Heart left ventricle (tissue), 16 donors: ENCODE results near the gene NKX2-1. TPM values are rescaled to one million over a fixed set of nuclear protein-coding genes. Genes with fewer than 3 reads are reported as not detected.
A peak's percentile ranks its signal among the peaks of the same experiment; 100 is the strongest.

Source experiments
- ATAC-seq, 4 donors: fragments of 200-7000 bp; cut with Tn5 transposase; one replicate each; pipeline ENCODE4 v1.9.1; 2020 to 2022; ENCODE audit warnings: moderate library complexity in 4 of 4, mild to moderate bottlenecking in 3 of 4, moderate number of reproducible peaks in 1 of 4
- DNase-seq, 5 donors: peaks; one replicate each; pipeline ENCODE4 v3.0.0-alpha.2; 2020
- H3K27ac ChIP-seq, 12 donors: fragments of 200-600 bp; sonication (generic) in 4 of 12; one replicate each; pipeline versions ENCODE4 v1.5.0 to v1.8.0; 2016 to 2022; ENCODE audit warnings: mild to moderate bottlenecking in 2 of 12
- H3K27me3 ChIP-seq, 9 donors: fragments of 200-600 bp; sonication (generic) in 2 of 9; one replicate each; pipeline versions ENCODE4 v1.5.1 to v1.8.0; 2016 to 2022; ENCODE audit warnings: mild to moderate bottlenecking in 3 of 9
- H3K36me3 ChIP-seq, 9 donors: fragments of 200-600 bp; sonication (generic) in 2 of 9; one replicate each; pipeline versions ENCODE4 v1.5.0 to v1.8.0; 2018 to 2022; ENCODE audit warnings: mild to moderate bottlenecking in 2 of 9
- H3K4me1 ChIP-seq, 12 donors: fragments of 200-600 bp; sonication (generic) in 4 of 12; one replicate each; pipeline versions ENCODE4 v1.5.0 to v1.8.0; 2016 to 2022; ENCODE audit warnings: mild to moderate bottlenecking in 3 of 12
- H3K4me3 ChIP-seq, 12 donors: fragments of 200-600 bp; sonication (generic) in 4 of 12; one replicate each; pipeline versions ENCODE4 v1.5.0 to v1.8.0; 2017 to 2022; ENCODE audit warnings: mild to moderate bottlenecking in 9 of 12, moderate library complexity in 4 of 12
- H3K9me3 ChIP-seq, 12 donors: fragments of 200-600 bp; sonication (generic) in 4 of 12; one replicate each; pipeline versions ENCODE4 v1.5.0 to v1.8.0; 2016 to 2022; ENCODE audit warnings: mild to moderate bottlenecking in 1 of 12
- CTCF ChIP-seq, 12 donors: fragments of 200-600 bp; sonication (generic) in 4 of 12; IDR thresholded peaks; one replicate each; pipeline versions ENCODE4 v1.5.0 to v1.8.0; 2018 to 2022; ENCODE audit warnings: antibody characterized with exemption in 12 of 12, mild to moderate bottlenecking in 5 of 12
- POLR2A ChIP-seq, 2 donors: fragments of 450-650 bp; IDR thresholded peaks; one replicate each; pipeline ENCODE4 v1.6.1; 2017; ENCODE audit warnings: antibody characterized with exemption in 2 of 2, mild to moderate bottlenecking in 2 of 2, moderate library complexity in 2 of 2
- WGBS, 4 donors: extraction: QIAGEN DNeasy Blood & Tissue Kit in 2 of 4; methylation state at CpG; one replicate each; pipeline versions ENCODE4 v1.1.5 to v1.1.7; 2013 to 2018; 5-methylcytosine and 5-hydroxymethylcytosine counted together
- intact Hi-C, 10 donors: fragments of 100-400 bp; cut with DNase I; formaldehyde crosslinking; loops; one replicate each; pipeline versions ENCODE4 v1.11.1 to v1.14.2; 2022
- polyA plus RNA-seq, 2 donors: library from polyadenylated mRNA; stranded (reverse); fragments of 200-250 nt; gene quantifications; one replicate each; pipeline ENCODE4 v1.2.3, GENCODE V29; 2013
- total RNA-seq, 9 donors: library from RNA; depleted of rRNA in 2 of 9; stranded (reverse); fragments of >200 nt in 2 of 9; fragmentation: NEBNext Ultra II Directional in 3 of 9; extraction: Animal tissue kit (Norgen Biotek cat#: 25700) in 3 of 9; gene quantifications; one replicate each; pipeline versions ENCODE4 v1.1.0 to v1.2.4, GENCODE V29; 2016 to 2023
- donor health status: ischemic (EF 13 %, LVEDD 7.1; RV severe dilation, severe dysfunction).
- donor health status: healthy with polysubstance abuse.
- donor health status: DM: no; HTN: yes; CAD: no.
- donor health status: DM: no; HTN: no; CAD: no.
- donor health status: ischemic (EF 25% LVEDD 6.9; RV normal size, moderate dysfunction).
- donor health status: ischemic (EF 25% LVEDD 5.7; RV mildly dilated, moderate dysfunction).
- donor health status: healthy.
- donor health status: DM: yes; HTN: yes; CAD: no.
- donor health status: ischemic (EF 35%, LVEDD 5.7; RV mildly dilated, moderate dysfunction).
- donor health status: nonischemic (EF 11% LVEDD 7.7; RV severe dilation, severe dysfunction).
- donor health status: DM: yes; HTN: yes; CAD: no.
- donor health status: PGD.
- donor health status: ischemic (EF 29% LVEDD 5.4; RV normal size, mild dysfunction).
- donor health status: nonischemic (EF 23%, LVEDD 6.1; RV moderate dilation, normal function).

Gene NKX2-1
- total and polyA plus RNA-seq, 11 donors = not detected

GRCh38 chr14:36503771-36504741 is 16.0 kb downstream of the NKX2-1 start:
- peaks cover 58 to 100% (median 97%) of the 10 kb centered on the region in 9 donors for H3K27me3 ChIP-seq
- H3K36me3 ChIP-seq = no peaks in the 10 kb centered on the region
- no peak overlapping the region for H3K27ac ChIP-seq
- H3K4me3 ChIP-seq = peak overlapping the region in 5 of 12 donors; percentile 4 to 10 (median 9)
- H3K9me3 ChIP-seq = no peaks in the 10 kb centered on the region
- TF ChIP-seq POLR2A (IDR thresholded peaks at IDR 0.05) (no peak), CTCF (IDR thresholded peaks at IDR 0.05) (no peak)
- DNase-seq (no peak), ATAC-seq (no peak)
- intact Hi-C loops = no loop called here
- WGBS, 4 donors = 2 to 7% (median 3%) methylated on average over 30 to 68 of the region's 68 CpGs
- H3K4me1 ChIP-seq = peaks cover 0 to 18% (median 7%) of the 10 kb centered on the region in 12 donors

GRCh38 chr14:36502558-36503508 is 17.2 kb downstream of the NKX2-1 start:
- TF ChIP-seq POLR2A (IDR thresholded peaks at IDR 0.05) = no peak
- TF ChIP-seq CTCF (IDR thresholded peaks at IDR 0.05) = no peak
- intact Hi-C loops = no loop called here
- Histone ChIP-seq H3K36me3 (no peaks in the 10 kb centered on the region), H3K4me1 (peaks cover 0 to 16% (median 7%) of the 10 kb centered on the region in 12 donors), H3K9me3 (no peaks in the 10 kb centered on the region), H3K27ac (no peak overlapping the region), H3K27me3 (peaks cover 48 to 100% (median 93%) of the 10 kb centered on the region in 9 donors), H3K4me3 (no peak overlapping the region)
- ATAC-seq (no peak), DNase-seq (no peak)
- WGBS, 4 donors = 7 to 18% (median 10%) methylated on average over 2 of the region's 2 CpGs

GRCh38 chr14:36498938-36499337 is 21.1 kb downstream of the NKX2-1 start:
- Histone ChIP-seq H3K27ac (no peak overlapping the region), H3K9me3 (no peaks in the 10 kb centered on the region), H3K4me1 (peaks cover 0 to 4% (median 1%) of the 10 kb centered on the region in 12 donors), H3K4me3 (no peak overlapping the region), H3K36me3 (no peaks in the 10 kb centered on the region), H3K27me3 (peaks cover 14 to 98% (median 65%) of the 10 kb centered on the region in 9 donors)
- WGBS, 4 donors = 6 to 13% (median 10%) methylated on average over 2 of the region's 2 CpGs
- TF ChIP-seq CTCF (IDR thresholded peaks at IDR 0.05) (no peak), POLR2A (IDR thresholded peaks at IDR 0.05) (no peak)
- intact Hi-C loops = no loop called here
- DNase-seq (no peak), ATAC-seq (no peak)
